ENCODE data around the gene EEFSEC. TPM values are rescaled to one million over a fixed set of nuclear protein-coding genes. Genes with fewer than 3 reads are reported as not detected.
A peak's percentile ranks its signal among the peaks of the same experiment; 100 is the strongest.

EEFSEC gene
- total RNA-seq, 1 donor from 2014 or later: 11.3 TPM

DNA sequence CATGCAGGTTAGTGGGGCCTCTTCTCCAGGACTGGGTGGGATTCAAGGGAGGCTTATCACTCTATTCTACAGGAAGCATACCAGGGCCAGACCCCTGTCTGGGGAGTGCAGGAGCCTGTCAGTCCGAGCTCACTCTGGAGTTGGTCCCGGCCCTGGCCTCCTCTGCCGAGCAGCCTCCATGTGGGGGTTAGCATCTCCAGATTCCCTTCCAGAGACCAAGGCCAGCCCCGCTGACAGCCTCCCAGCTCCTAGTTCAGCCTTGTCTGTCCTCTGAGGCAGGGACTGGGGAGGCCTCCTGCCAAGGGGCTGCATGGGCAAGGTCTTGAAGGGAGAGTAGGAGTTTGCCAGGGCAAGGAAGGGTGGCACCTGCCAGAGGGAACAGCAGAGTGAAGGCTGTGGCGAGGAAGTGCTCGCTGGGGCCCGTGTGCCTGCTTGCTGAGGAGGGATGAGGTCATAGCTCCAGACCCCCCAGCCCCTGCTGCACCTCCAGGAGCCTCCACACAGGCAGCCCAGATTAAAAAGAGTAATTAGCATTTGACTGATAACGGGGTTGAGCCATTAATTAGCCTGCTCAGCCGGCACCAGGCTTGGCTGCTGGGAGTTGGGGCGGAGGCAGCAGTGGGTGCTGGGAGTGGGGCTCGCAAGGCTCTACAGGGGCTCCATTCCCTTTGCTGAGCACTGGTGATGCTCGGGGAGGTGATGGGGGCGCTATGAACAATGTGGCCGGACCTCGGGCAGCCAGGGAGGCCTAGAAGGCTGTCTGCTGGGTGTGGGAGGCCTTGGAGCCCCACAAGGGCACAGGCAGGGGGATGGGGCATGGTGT, 259.1 kb downstream of the EEFSEC start:
- DNase-seq: no peak

GRCh38 chr3:128413003-128413370, 259.7 kb downstream of the EEFSEC start:
- DNase-seq: no peak

DNA sequence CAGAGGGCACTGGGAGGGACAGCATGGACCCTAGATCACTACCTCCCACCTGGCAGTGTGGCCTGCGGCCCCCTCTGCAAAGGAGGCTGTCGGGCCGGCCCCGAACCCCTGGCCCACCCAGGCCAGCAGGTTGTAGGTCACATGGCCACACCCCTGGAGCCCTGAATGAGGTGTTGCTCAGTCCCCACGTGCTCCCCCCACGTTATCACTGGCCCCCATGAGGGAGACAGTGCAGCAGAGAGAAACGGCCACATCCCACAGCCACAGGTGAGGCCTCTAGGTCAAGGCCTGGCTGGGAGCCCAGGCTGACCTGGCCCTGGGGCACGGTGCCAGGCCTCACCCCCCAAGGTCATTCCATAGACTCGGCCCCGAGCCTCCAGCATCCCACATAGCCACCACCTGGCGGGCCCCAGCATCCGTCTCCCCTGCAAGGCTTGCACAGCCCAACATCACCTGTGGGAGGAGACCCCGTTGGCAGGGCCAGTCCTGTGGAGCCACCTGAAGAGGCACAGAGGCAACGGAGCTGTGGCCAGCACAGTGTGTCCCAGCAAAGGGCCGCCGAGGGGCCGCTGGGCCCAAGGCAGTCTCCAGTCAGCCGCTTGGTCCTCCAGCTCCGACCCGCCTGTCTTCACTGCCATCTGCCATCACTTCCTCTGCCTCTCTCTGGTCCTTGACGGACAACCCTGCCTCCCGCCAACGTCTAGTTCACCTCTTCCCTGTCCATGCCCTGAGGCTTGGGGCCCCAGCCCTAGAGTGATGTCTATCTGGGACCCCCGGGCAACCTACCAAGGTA, 260.3 kb downstream of the EEFSEC start:
- no peak for DNase-seq

DNA sequence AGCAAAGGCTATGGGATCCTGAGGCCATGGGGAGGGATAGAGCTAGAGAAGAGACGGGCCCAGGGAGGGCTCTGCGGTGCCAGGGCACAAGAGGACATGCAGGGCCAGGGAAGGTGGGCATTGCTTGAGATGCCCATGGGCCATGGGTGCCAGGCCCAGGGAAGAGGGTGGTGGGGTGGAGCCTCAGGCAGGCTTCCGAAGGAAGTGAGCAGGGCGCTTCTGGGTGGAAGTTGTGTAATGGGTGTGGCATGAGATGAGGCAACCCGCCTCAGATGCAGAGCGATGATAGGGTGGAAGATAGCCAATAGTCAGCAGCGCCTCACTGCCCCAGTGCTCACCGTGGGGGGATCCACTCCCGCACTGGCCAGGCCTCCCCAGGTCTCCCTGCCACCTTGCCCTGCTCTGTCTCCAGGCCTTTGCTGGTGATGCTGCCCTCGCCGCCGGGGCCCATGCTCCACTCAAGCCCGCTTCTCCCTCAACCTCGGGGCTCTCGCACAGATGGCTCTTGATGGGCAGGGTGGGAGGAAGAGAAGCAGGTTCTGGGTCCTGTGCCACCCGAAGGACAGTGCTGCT, 262.0 kb downstream of the EEFSEC start:
- no peak for DNase-seq

GRCh38 chr3:128415773-128416577, 262.7 kb downstream of the EEFSEC start:
- no peak for DNase-seq

DNA sequence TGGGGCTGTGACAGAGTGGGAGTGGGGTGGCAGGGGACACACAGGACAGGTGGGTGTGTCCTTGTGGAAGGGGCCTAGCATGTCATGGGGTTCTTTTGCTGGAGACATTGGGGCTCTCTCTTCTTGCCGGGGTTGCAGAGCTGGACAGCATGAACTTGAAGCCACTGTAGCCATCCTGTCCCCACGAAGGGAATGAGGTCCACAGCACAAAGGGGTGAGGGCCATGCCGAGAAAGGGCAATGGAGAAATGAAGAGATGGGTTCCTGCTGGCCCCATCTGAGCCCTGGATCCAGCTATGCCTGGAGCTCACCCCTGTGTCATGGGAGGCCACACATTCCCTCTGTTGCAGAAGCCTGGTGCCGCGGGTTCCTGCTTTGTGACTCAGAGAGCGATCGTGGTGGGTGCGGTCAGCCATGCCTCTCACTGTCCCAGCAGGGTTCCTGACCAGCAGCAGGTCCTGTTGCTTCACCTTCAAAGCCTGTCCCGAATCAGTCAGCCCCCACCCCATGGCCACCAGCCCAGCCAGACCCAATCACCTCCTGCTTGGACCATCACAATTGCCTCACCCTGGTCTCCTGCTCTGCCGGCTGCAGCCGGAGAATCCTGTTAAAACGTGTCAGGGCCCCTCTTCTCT, 263.4 kb downstream of the EEFSEC start:
- no peak for DNase-seq

- DNase-seq: no peak
These were observed 265.6 kb downstream of the EEFSEC start for GRCh38 chr3:128418900-128419299.

GRCh38 chr3:128419311-128419710, 266.0 kb downstream of the EEFSEC start:
- no peak for DNase-seq

DNA sequence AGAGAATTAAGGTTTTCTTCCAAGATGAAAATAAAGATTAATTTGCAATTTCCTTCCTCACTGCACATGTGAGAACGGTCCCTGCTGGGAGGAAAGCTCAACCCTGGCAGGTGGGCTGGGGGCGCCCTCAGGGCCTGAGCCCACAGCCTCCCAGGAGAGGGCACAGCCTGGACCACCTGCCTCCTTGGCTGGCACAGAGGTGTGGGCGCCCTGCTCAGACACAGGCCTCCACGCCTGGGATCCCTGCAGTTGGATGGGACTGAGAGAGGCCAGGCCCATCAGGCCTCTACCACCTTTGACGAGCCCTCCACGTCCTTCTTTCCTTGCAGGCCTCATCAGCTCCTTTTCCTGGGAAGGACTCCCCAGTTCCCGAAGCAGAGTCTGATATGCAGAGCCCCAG, 267.0 kb downstream of the EEFSEC start:
- DNase-seq: no peak

GRCh38 chr3:128420720-128421438, 267.6 kb downstream of the EEFSEC start:
- no peak for DNase-seq

DNA sequence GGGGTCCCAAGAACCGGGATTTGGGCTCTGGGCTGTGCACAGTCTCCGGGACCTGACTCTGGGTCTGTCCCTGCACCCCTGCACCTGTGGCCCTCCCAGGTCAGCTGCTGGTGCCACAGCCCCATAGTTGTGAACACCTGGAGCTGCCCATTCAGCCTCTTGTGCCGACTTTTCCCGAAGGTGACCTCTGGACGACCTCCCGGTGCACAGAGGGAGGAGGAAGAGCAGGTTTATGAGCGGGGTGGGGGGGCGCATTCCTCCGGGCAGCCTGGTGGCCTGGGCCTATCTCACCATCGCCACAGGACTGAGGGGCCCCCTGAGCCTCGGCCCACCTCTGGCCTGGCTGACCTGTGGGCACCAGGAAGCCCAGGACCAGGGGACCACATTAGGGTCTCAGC, 268.2 kb downstream of the EEFSEC start:
- DNase-seq: no peak

- DNase-seq: no peak
These were observed 268.7 kb downstream of the EEFSEC start for GRCh38 chr3:128421966-128422365.

- no peak for DNase-seq
These were observed 269.7 kb downstream of the EEFSEC start for GRCh38 chr3:128422762-128423524.

DNA sequence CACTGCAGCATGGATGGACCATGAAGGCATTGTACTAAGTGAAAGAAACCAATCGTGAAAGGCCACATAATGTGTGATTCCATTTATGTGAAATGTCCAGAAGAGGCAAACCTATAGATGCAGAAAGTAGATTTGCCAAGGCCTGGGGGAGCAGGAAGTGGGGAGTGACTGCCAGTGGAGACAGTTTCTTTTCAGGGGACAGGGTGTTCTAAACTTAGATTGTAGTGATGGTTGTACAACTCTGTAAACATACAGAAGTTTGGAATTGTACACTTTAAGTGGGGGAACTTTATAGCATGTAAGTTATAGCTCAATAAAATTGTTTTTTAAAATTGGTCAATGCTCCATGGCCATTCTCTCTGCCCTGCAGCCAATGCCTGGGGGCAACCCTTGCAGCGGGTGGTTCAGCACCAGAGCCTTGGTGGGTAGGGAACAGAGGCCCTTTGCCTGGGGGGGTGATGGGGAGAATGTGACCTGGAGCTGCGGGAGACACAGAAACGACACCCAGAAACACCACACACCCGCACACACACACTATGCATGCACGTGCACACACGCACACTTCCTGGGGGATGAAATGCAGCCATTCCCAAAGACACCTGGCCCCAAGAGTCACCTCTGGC, 270.4 kb downstream of the EEFSEC start:
- no peak for DNase-seq

- DNase-seq: no peak
These were observed 271.3 kb downstream of the EEFSEC start for GRCh38 chr3:128424508-128425069.

GRCh38 chr3:128425142-128425845, 272.0 kb downstream of the EEFSEC start:
- no peak for DNase-seq

- DNase-seq: no peak
These were observed 272.5 kb downstream of the EEFSEC start for GRCh38 chr3:128425846-128426127.

- DNase-seq: peak; percentile 59
These were observed 273.0 kb downstream of the EEFSEC start for GRCh38 chr3:128426128-128426921.

Data from tongue (tissue), 2 donors.